ENCODE data around the gene STX5. TPM values are rescaled to one million over a fixed set of nuclear protein-coding genes. Genes with fewer than 3 reads are reported as not detected.
A peak's percentile ranks its signal among the peaks of the same experiment; 100 is the strongest.

Gene STX5
- total RNA-seq, 3 donors from 2014 or later = 38.7 to 44.3 (median 41.7) TPM

- intact Hi-C loops (cut with DNase I, micrococcal nuclease) = no loop called here
- Histone ChIP-seq H3K9me3 (no peaks in the 10 kb centered on the region), H3K4me3 (peak overlapping the region; percentile 60), H3K36me3 (ENCODE audit: low read depth) (no peaks in the 10 kb centered on the region), H3K4me1 (ENCODE audit: low read depth) (peaks cover 19% of the 10 kb centered on the region)
- no peak for ATAC-seq
- no peak for DNase-seq
- TF ChIP-seq CTCF (IDR thresholded peaks at IDR 0.05) = no peak
These were observed 25.9 kb downstream of the STX5 start for GRCh38 chr11:62805961-62806441.

DNA sequence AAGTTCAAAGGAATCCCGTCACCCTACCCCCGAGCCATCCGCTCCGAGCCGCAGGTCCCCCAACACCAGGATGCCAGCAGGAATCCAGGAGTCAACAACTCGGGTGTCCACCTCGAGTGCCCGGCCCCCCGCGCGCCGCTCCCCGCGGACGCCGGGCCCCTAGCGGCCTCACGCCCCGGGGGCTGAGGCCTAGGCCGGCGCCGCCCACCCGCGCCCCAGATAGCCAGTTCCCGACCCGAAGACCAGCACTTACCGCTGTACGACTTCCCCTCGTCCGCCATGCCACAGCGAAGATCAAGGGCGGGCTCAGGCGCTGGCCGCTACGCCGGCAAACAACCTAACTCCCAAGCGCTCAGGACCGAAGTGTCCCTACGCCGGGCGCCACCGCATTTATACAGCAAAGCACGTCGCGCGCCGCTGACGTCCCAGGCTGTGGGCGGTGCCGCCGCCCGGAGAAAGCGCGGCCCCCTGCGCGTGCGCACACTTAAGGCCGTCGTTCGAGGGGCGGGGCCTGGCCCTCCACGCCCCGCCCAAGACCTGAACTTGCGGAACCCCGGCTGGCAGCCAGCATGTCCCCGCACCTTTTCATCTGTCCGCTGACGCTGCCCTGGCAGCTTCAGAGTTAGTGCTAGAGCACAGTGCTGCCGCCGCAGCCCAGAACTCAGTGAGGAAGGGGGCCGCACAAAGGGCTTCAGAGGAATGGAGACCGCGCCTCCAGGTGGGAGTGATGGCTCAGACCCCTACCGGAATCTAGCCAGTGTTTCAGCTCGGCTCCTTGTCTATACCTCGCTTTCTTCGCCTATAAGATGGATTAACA is 26.6 kb downstream of the STX5 start, which contains the start of gene NXF1:
NXF1 (minus strand) TSS at position 365 of the 817 bp plus-strand sequence; CDS start at position 281, 84 bp downstream.
- TF ChIP-seq CTCF (IDR thresholded peaks at IDR 0.05) = no peak
- intact Hi-C loops (cut with DNase I, micrococcal nuclease) = no loop called here
- no peaks in the 10 kb centered on the region for H3K9me3 ChIP-seq
- H3K4me3 ChIP-seq = peak within 1 kb of the TSS; percentile 60
- DNase-seq (peak; percentile 95 to 98 (median 96)), ATAC-seq (peak; percentile 98)
- H3K4me1 ChIP-seq (ENCODE audit: low read depth) = peaks cover 19% of the 10 kb centered on the region
- H3K36me3 ChIP-seq (ENCODE audit: low read depth) = no peaks in the 10 kb centered on the region

DNA sequence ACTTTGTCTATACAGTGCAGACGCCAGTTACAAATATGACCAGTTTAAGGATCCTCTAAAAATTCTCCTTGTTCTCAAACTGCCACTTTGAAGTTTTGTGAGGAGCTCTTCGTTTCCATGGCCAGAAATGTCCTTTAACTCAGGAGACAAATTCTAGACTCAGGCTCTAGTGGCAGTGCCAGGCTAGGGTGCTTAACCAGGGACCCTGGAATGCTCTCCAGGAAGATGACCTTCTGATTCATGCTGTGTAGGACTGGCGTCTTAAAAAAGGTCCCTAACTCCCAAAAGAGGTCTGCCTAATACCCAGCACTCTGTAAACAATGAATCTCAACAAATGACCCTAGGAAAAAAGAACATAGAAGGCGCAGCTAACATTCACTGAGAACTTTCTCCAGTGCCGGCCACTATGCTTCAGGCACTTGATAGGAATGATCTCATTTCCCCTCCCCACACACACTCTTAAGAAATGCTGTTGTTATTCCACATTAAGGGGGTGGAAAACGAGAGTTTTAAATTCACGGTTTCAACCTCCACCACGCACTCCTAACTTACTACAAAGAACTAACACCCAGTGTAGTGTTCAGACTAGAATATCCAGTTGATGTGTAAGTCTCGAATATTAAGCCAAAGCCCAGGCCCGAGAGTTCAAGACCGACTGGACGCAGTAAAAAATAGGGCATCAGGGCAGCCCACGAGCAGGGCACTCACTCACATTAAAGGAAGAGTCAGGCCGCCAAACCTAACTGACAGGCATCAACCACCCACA is 27.4 kb downstream of the STX5 start:
- no peak for TF ChIP-seq CTCF (IDR thresholded peaks at IDR 0.05)
- Histone ChIP-seq H3K9me3 (no peaks in the 10 kb centered on the region), H3K4me1 (ENCODE audit: low read depth) (peaks cover 19% of the 10 kb centered on the region), H3K36me3 (ENCODE audit: low read depth) (no peaks in the 10 kb centered on the region), H3K4me3 (peak overlapping the region; percentile 60)
- ATAC-seq (peak; percentile 42), DNase-seq (peak in 1 of 3 donors; percentile 35)
- intact Hi-C loops (cut with DNase I, micrococcal nuclease) = no loop called here

GRCh38 chr11:62801071-62801470 is 30.8 kb downstream of the STX5 start:
- H3K4me3 ChIP-seq = no peak overlapping the region
- ATAC-seq (no peak), DNase-seq (no peak)
- peaks cover 14% of the 10 kb centered on the region for H3K4me1 ChIP-seq (ENCODE audit: low read depth)
- H3K9me3 ChIP-seq = no peaks in the 10 kb centered on the region
- TF ChIP-seq CTCF (IDR thresholded peaks at IDR 0.05) = no peak
- intact Hi-C loops (cut with DNase I, micrococcal nuclease) = no loop called here
- no peaks in the 10 kb centered on the region for H3K36me3 ChIP-seq (ENCODE audit: low read depth)

DNA sequence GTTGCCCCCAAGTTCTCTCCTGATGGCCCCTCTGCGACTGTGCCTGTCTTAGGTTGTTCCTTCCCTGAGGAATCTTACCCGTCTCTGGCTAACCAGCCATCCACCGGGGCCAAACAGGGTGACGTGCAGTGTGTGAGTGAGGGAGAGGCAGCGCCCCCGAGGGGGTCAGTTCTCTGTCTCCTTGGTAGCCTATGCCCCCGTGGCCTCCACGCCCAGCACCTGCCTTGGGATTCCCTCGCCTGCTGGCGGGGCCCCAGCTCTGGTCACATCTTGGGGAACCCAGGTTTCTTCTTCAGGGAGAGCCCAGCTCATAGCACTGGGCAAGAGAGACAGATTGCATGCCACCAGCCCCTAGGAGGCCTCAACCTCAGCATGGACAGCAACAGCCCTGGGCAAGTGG is 32.4 kb downstream of the STX5 start:
- no peaks in the 10 kb centered on the region for H3K9me3 ChIP-seq
- TF ChIP-seq CTCF (IDR thresholded peaks at IDR 0.05) = no peak
- intact Hi-C loops (cut with DNase I, micrococcal nuclease) = no loop called here
- no peaks in the 10 kb centered on the region for H3K36me3 ChIP-seq (ENCODE audit: low read depth)
- H3K4me3 ChIP-seq = no peak overlapping the region
- peaks cover 10% of the 10 kb centered on the region for H3K4me1 ChIP-seq (ENCODE audit: low read depth)
- DNase-seq (peak in 1 of 3 donors; percentile 27), ATAC-seq (no peak)
